ENCODE data around the gene SMIM44. TPM values are rescaled to one million over a fixed set of nuclear protein-coding genes. Genes with fewer than 3 reads are reported as not detected.

Gene SMIM44
- total and polyA plus RNA-seq, 2 donors (not counting 1 experiment from before 2014, with no cell fraction given) = not detected

GRCh38 chr19:3507371-3508120 lies 24.3 kb upstream of the SMIM44 start:
- no peaks in the 10 kb centered on the region for H3K4me1 ChIP-seq (ENCODE audit: control insufficient read depth, extremely low read depth, insufficient read depth, low read length)
- peak overlapping the region; percentile 74 to 93 (median 83) for H3K4me3 ChIP-seq (replicated peaks in 1 of 4; ENCODE audit: control extremely low read depth in 1 of 4, insufficient read depth in 1 of 4, low read depth in 3 of 4, low read length in 4 of 4)
- H3K9me3 ChIP-seq (ENCODE audit: control insufficient read depth, insufficient read depth, low read depth, low read length) = no peaks in the 10 kb centered on the region
- DNase-seq (ENCODE audit: low read depth in 2 of 2) = peak in 1 of 2 donors; percentile 27
- no peaks in the 10 kb centered on the region for H4K20me1 ChIP-seq (ENCODE audit: control insufficient read depth, extremely low read depth, insufficient read depth, low read length)
- H2AFZ ChIP-seq (ENCODE audit: low read length) = peak overlapping the region; percentile 17
- H3K36me3 ChIP-seq (ENCODE audit: control insufficient read depth, insufficient read depth, low read length) = peaks cover 14% of the 10 kb centered on the region
- H3K27me3 ChIP-seq (ENCODE audit: control insufficient read depth, insufficient read depth, low read length) = no peaks in the 10 kb centered on the region
- peak overlapping the region; percentile 92 for H3K4me2 ChIP-seq (ENCODE audit: extremely low read depth, insufficient read depth, low read length)
- H3K27ac ChIP-seq (ENCODE audit: insufficient read depth, low read length) = peak overlapping the region; percentile 86
- peak overlapping the region; percentile 48 for H3K9ac ChIP-seq (ENCODE audit: insufficient read depth, low read length)
- no peak for TF ChIP-seq CTCF (conservative IDR thresholded peaks at IDR 0.05 in 1 of 2, IDR thresholded peaks at IDR 0.05 in 1 of 2; ENCODE audit: low read depth in 1 of 2, low read length in 2 of 2)
- TF ChIP-seq EZH2 (IDR thresholded peaks at IDR 0.05; ENCODE audit: low read length, missing control alignments) = no peak
- peaks cover 62% of the 10 kb centered on the region for H3K79me2 ChIP-seq (ENCODE audit: control insufficient read depth, insufficient read depth, low read length)

- Histone ChIP-seq H3K79me2 (ENCODE audit: control insufficient read depth, insufficient read depth, low read length) (peaks cover 53% of the 10 kb centered on the region), H2AFZ (ENCODE audit: low read length) (peak overlapping the region; percentile 17), H3K4me1 (ENCODE audit: control insufficient read depth, extremely low read depth, insufficient read depth, low read length) (no peaks in the 10 kb centered on the region), H3K4me3 (replicated peaks in 1 of 4; ENCODE audit: control extremely low read depth in 1 of 4, insufficient read depth in 1 of 4, low read depth in 3 of 4, low read length in 4 of 4) (peak overlapping the region; percentile 74 to 93 (median 83)), H3K4me2 (ENCODE audit: extremely low read depth, insufficient read depth, low read length) (peak overlapping the region; percentile 92), H4K20me1 (ENCODE audit: control insufficient read depth, extremely low read depth, insufficient read depth, low read length) (no peaks in the 10 kb centered on the region), H3K9me3 (ENCODE audit: control insufficient read depth, insufficient read depth, low read depth, low read length) (no peaks in the 10 kb centered on the region), H3K27ac (ENCODE audit: insufficient read depth, low read length) (peak overlapping the region; percentile 86), H3K9ac (ENCODE audit: insufficient read depth, low read length) (peak overlapping the region; percentile 89), H3K27me3 (ENCODE audit: control insufficient read depth, insufficient read depth, low read length) (no peaks in the 10 kb centered on the region), H3K36me3 (ENCODE audit: control insufficient read depth, insufficient read depth, low read length) (peaks cover 14% of the 10 kb centered on the region)
- no peak for TF ChIP-seq CTCF (conservative IDR thresholded peaks at IDR 0.05 in 1 of 2, IDR thresholded peaks at IDR 0.05 in 1 of 2; ENCODE audit: low read depth in 1 of 2, low read length in 2 of 2)
- TF ChIP-seq EZH2 (IDR thresholded peaks at IDR 0.05; ENCODE audit: low read length, missing control alignments) = no peak
- DNase-seq (ENCODE audit: low read depth in 2 of 2) = no peak
Observed at GRCh38 chr19:3506384-3507340, 23.4 kb upstream of the SMIM44 start.
